K562 (cell line): Measurements from ENCODE around the gene PSORS1C2. TPM values are rescaled to one million over a fixed set of nuclear protein-coding genes. Genes with fewer than 3 reads are reported as not detected.

Experiments
- ATAC-seq: fragments of 200-7000 bp; cut with Tn5 transposase; 3 replicates; pipeline ENCODE4 v1.9.1; 2020; ENCODE audit warnings: moderate library complexity
- Bru-seq: library from RNA; stranded (reverse); fragments of 400-500 nt; gene quantifications from one replicate; lab custom pipeline; 2021; lab: Mats Ljungman, UMichigan
- BruChase-seq, 2 experiments: library from RNA; stranded (reverse); fragments of 400-500 nt; gene quantifications; one replicate each; lab custom pipeline; 2021; lab: Mats Ljungman, UMichigan
- BruUV-seq: library from RNA; stranded (reverse); fragments of 400-500 nt; replicated peaks from 2 replicates; lab custom pipeline; 2021; lab: Mats Ljungman, UMichigan
- CTCF ChIA-PET: fragments of 300-600 bp; formaldehyde crosslinking; extraction: SDS; loops from one replicate; lab custom pipeline; 2021; ENCODE audit warnings: low intra/inter-chr PET ratio; lab: Yijun Ruan, JAX
- POLR2A ChIA-PET: fragments of 300-600, 350-650 bp; sonication (Branson Sonifier 250); formaldehyde crosslinking; extraction: SDS; loops from one replicate; lab custom pipeline; 2021; ENCODE audit warnings: antibody characterized with exemption, inconsistent platforms; lab: Yijun Ruan, JAX
- DNase-seq, 4 experiments: peaks; one replicate each; pipeline versions ENCODE4 v3.0.0 to v3.0.0-alpha.2; 2011 to 2018; ENCODE audit warnings: low spot score in 3 of 4, mixed read lengths in 3 of 4; ENCODE audit errors: extremely low read depth in 1 of 4
- FAIRE-seq: peaks from 2 replicates; lab custom pipeline; 2011; peaks lifted over from hg19 to GRCh38; lab: Jason Lieb, UNC
- H2AFZ ChIP-seq: 2 replicates; pipeline ENCODE4 v1.6.0; 2011; ENCODE audit warnings: low read depth, low read length, control low read depth, inconsistent platforms
- H3K27ac ChIP-seq: fragments of 200-600 bp; 3 replicates; pipeline ENCODE4 v1.8.0; 2011; ENCODE audit warnings: low read depth, mild to moderate bottlenecking, control low read depth, inconsistent platforms, low read length, moderate library complexity, mixed read lengths; ENCODE audit errors: extremely low read depth
- H3K27me3 ChIP-seq, 2 experiments: fragments of 300-600 bp in 1 of 2; 2 replicates in 1 of 2; 3 replicates in 1 of 2; pipeline versions ENCODE4 v1.6.0 to v1.8.0; 2011; ENCODE audit warnings: inconsistent platforms in 2 of 2, low read length in 2 of 2, mild to moderate bottlenecking in 1 of 2, mixed read lengths in 1 of 2, moderate library complexity in 1 of 2; ENCODE audit not compliant: control insufficient read depth in 2 of 2, insufficient read depth in 2 of 2
- H3K36me3 ChIP-seq: fragments of 300-600 bp; 3 replicates; pipeline ENCODE4 v1.8.0; 2011; ENCODE audit warnings: mild to moderate bottlenecking, low read length, inconsistent platforms; ENCODE audit not compliant: control insufficient read depth, insufficient read depth
- H3K4me1 ChIP-seq, 2 experiments: fragments of 200-600 bp in 1 of 2; replicated peaks in 1 of 2; 2 replicates in 1 of 2; 3 replicates in 1 of 2; pipeline versions ENCODE4 v1.5.1 to v1.8.0; 2011; ENCODE audit warnings: inconsistent platforms in 2 of 2, low read length in 2 of 2, mild to moderate bottlenecking in 1 of 2, mixed read lengths in 1 of 2, moderate library complexity in 1 of 2; ENCODE audit not compliant: control insufficient read depth in 2 of 2, insufficient read depth in 2 of 2
- H3K4me2 ChIP-seq: 2 replicates; pipeline ENCODE4 v1.6.1; 2011; ENCODE audit warnings: low read length, control low read depth, inconsistent platforms, mixed read lengths; ENCODE audit not compliant: insufficient read depth
- H3K4me3 ChIP-seq: fragments of 200-600 bp; sonication (generic), shearing (Covaris generic); 2 replicates; pipeline ENCODE4 v1.5.1; 2016; ENCODE audit warnings: control low read depth, inconsistent platforms
- H3K79me2 ChIP-seq: fragments of 200-600 bp; 3 replicates; pipeline ENCODE4 v1.8.0; 2011; ENCODE audit warnings: low read length, inconsistent platforms; ENCODE audit not compliant: control insufficient read depth, insufficient read depth
- H3K9ac ChIP-seq, 2 experiments: 2 replicates each; pipeline versions ENCODE4 v1.6.0 to v1.6.1; 2011; ENCODE audit warnings: low read depth in 2 of 2, low read length in 2 of 2, control low read depth in 1 of 2, inconsistent platforms in 1 of 2, mild to moderate bottlenecking in 1 of 2, mixed read lengths in 1 of 2; ENCODE audit not compliant: insufficient read depth in 1 of 2
- H3K9me1 ChIP-seq: one replicate; pipeline ENCODE4 v1.6.0; 2011; ENCODE audit warnings: inconsistent platforms, mild to moderate bottlenecking, low read length, moderate library complexity; ENCODE audit not compliant: control insufficient read depth, insufficient read depth
- H3K9me3 ChIP-seq: replicated peaks from 2 replicates; pipeline ENCODE4 v1.5.1; 2011; ENCODE audit warnings: low read depth, low read length, inconsistent platforms; ENCODE audit not compliant: control insufficient read depth, insufficient read depth
- H4K20me1 ChIP-seq: replicated peaks from 2 replicates; pipeline ENCODE4 v1.6.1; 2011; ENCODE audit warnings: low read length, inconsistent platforms, mixed read lengths; ENCODE audit not compliant: control insufficient read depth, insufficient read depth
- CBFA2T2 ChIP-seq: fragments of 450-650 bp; conservative IDR thresholded peaks from 2 replicates; pipeline ENCODE4 v1.6.1; 2017; ENCODE audit warnings: mild to moderate bottlenecking
- HDAC3 ChIP-seq: fragments of 450-650 bp; IDR thresholded peaks from 2 replicates; pipeline ENCODE4 v1.6.1; 2018; ENCODE audit warnings: borderline replicate concordance, mild to moderate bottlenecking, moderate library complexity; ENCODE audit not compliant: partially characterized antibody
- HNRNPL ChIP-seq: fragments of 200-400 bp; formaldehyde crosslinking; IDR thresholded peaks from 2 replicates; pipeline ENCODE4 v1.6.1; 2017; ENCODE audit warnings: low read depth, mild to moderate bottlenecking, low read length
- MTF1 ChIP-seq: fragments of 250-450 bp; sonication (Bioruptor Pico); IDR thresholded peaks from 2 replicates; pipeline ENCODE4 v1.9.0; 2021; ENCODE audit warnings: moderate library complexity, mild to moderate bottlenecking, inconsistent platforms, borderline replicate concordance
- NCOA1 ChIP-seq: fragments of 450-650 bp; IDR thresholded peaks from 2 replicates; pipeline ENCODE4 v1.6.1; 2016; ENCODE audit warnings: low read depth
- NKRF ChIP-seq: fragments of 450-650 bp; IDR thresholded peaks from 2 replicates; pipeline ENCODE4 v1.6.1; 2016; ENCODE audit warnings: borderline replicate concordance
- SMAD3 ChIP-seq: fragments of 450-650 bp; formaldehyde crosslinking; conservative IDR thresholded peaks from 2 replicates; pipeline ENCODE4 v1.4.0; 2020; ENCODE audit warnings: mild to moderate bottlenecking
- STAT5A ChIP-seq: IDR thresholded peaks from 2 replicates; pipeline ENCODE4 v1.6.1; 2012; ENCODE audit warnings: low read length, inconsistent platforms, borderline replicate concordance
- TAF7 ChIP-seq: fragments of 450-650 bp; IDR thresholded peaks from 2 replicates; pipeline ENCODE4 v1.6.1; 2016; ENCODE audit warnings: missing genetic modification characterization, missing compliant biosample characterization
- ZNF699 ChIP-seq: fragments of 250-450 bp; sonication (Bioruptor Pico); IDR thresholded peaks from 2 replicates; pipeline ENCODE4 v1.8.0; 2021; ENCODE audit warnings: mild to moderate bottlenecking, moderate library complexity; ENCODE audit not compliant: insufficient replicate concordance
- ZNF717 ChIP-seq: fragments of 250-450 bp; sonication (Bioruptor Pico); IDR thresholded peaks from 2 replicates; pipeline ENCODE4 v1.5.0; 2021
- ZNF778 ChIP-seq: fragments of 450-650 bp; formaldehyde crosslinking; IDR thresholded peaks from 2 replicates; pipeline ENCODE4 v1.4.0; 2020; ENCODE audit warnings: mild to moderate bottlenecking, moderate library complexity
- WGBS: fragments of 100-300 bp; shearing (Covaris generic); methylation state at CpG from one replicate; pipeline ENCODE4 v1.1.6; 2016; ENCODE audit warnings: low coverage, mixed read lengths; ENCODE audit not compliant: insufficient coverage; ENCODE audit errors: missing lambda C conversion rate; 5-methylcytosine and 5-hydroxymethylcytosine counted together
- in situ Hi-C: fragments of 300-500 bp; cut with MboI; formaldehyde crosslinking; loops from 4 replicates; pipeline ENCODE4 v1.15.0; 2018; ENCODE audit warnings: inconsistent platforms, mixed read lengths
- intact Hi-C: fragments of 100-400 bp; cut with micrococcal nuclease; formaldehyde crosslinking; loops from 2 replicates; pipeline ENCODE4 v1.14.2; 2022
- long read RNA-seq, 3 experiments: library from polyadenylated mRNA in 2 of 3; library from RNA in 1 of 3; unstranded in 2 of 3; stranded (forward) in 1 of 3; transcript quantifications; one replicate each; pipeline ENCODE4 v2.0.0, GENCODE V29; 2019 to 2022
- polyA minus RNA-seq, 3 experiments: library from RNA; depleted of rRNA, polyadenylated mRNA; stranded (reverse); fragments of >200 nt; gene quantifications; 2 replicates each; pipeline ENCODE4 v1.2.3, GENCODE V29; 2011
- polyA plus RNA-seq, 8 experiments: library from polyadenylated mRNA; depleted of rRNA in 4 of 8; stranded (reverse) in 5 of 8; unstranded in 3 of 8; fragments of >200 nt; fragmentation: Nextera tagmentation in 2 of 8; fragmentation: Illumina TruSeq in 1 of 8; extraction: Ambion mirVana in 2 of 8; extraction: Trizol in 1 of 8; gene quantifications; 2 replicates each; pipeline versions ENCODE4 v1.2.1 to v1.2.3, GENCODE V29; 2011 to 2014; ENCODE audit warnings: inconsistent platforms in 1 of 8, missing spikeins in 1 of 8
- total RNA-seq, 7 experiments: library from RNA; depleted of rRNA in 6 of 7; stranded (reverse); fragments of >200 nt in 6 of 7; fragmentation: Illumina TruSeq in 2 of 7; extraction: Trizol in 2 of 7; gene quantifications; 2 replicates each; pipeline versions ENCODE4 v1.2.1 to v1.2.3, GENCODE V29; 2011 to 2021; ENCODE audit warnings: low replicate concordance in 1 of 7

The PSORS1C2 gene
- total RNA-seq (2011; cell fraction: chromatin; rRNA removed; ENCODE audit: low replicate concordance), result not detected in 2 replicates
- not detected in 2 replicates for total RNA-seq (2011; cell fraction: nucleolus; rRNA removed)
- not detected in 2 replicates for total RNA-seq (2011; cell fraction: nucleoplasm; rRNA removed)
- total RNA-seq (2014; rRNA removed) (not detected in 2 replicates), total RNA-seq (2014; rRNA removed; fragmentation: Illumina TruSeq; extraction: Trizol) (not detected in 2 replicates), total RNA-seq (2015; rRNA removed; fragmentation: Illumina TruSeq; extraction: Trizol) (not detected in 2 replicates), total RNA-seq (2021) (not detected in 2 replicates), polyA plus RNA-seq (2011; rRNA removed) (not detected in 2 replicates), polyA plus RNA-seq (2014; fragmentation: Illumina TruSeq; extraction: Trizol) (not detected in 2 replicates), polyA plus RNA-seq (2014; fragmentation: Nextera tagmentation; extraction: Ambion mirVana) (not detected), polyA plus RNA-seq (2014; rRNA removed) (not detected in 2 replicates), polyA minus RNA-seq (2011; rRNA and poly(A)+ RNA removed) (not detected in 2 replicates), Bru-seq, nascent RNA (not detected), BruChase-seq, experiment 1, labeled RNA remaining after a 2-hour chase (not detected), BruChase-seq, experiment 2, labeled RNA remaining after a 6-hour chase (not detected)
- polyA plus RNA-seq (2011; cell fraction: cytosol; rRNA removed), result not detected in 2 replicates
- polyA plus RNA-seq (2011; cell fraction: nucleus; rRNA removed), result not detected in 2 replicates
- 0.07 TPM in 1 of 2 replicates, not detected in the other for polyA plus RNA-seq (2012)
- not detected in 2 replicates for polyA minus RNA-seq (2011; cell fraction: cytosol; rRNA and poly(A)+ RNA removed)
- not detected in 2 replicates for polyA minus RNA-seq (2011; cell fraction: nucleus; rRNA and poly(A)+ RNA removed)
- long read RNA-seq, experiment 1, result 0 reads
- long read RNA-seq, experiment 2, result 0 reads
- long read RNA-seq, experiment 3, result 0 reads

- no peak for FAIRE-seq
- H3K9me1 ChIP-seq, result no peaks in the 10 kb centered on the region
- no peak for ATAC-seq
- intact Hi-C loops (no loop called here), in situ Hi-C loops (loop anchor here (5.0 kb wide), 2 partner anchors 53 to 228 kb away; no protein-coding TSS in a partner anchor)
- no peaks in the 10 kb centered on the region for H3K9me3 ChIP-seq
- DNase-seq, result no peak
- CTCF ChIA-PET, result interaction anchor here (3.5 kb wide), 1 partner anchor 53 kb away, joined by 77 read pairs; no protein-coding TSS in a partner anchor
- peaks cover 16% of the 10 kb centered on the region; the same call in 2 of the 3 replicates for H3K36me3 ChIP-seq
- no peaks in the 10 kb centered on the region for H3K79me2 ChIP-seq
- POLR2A ChIA-PET, result interaction anchor here (0.6 to 1.4 kb wide), 3 partner anchors 33 to 422 kb away, joined by 3 to 5 read pairs (median 3); partner anchors contain the start of gene MDC1
- no TSS peak for BruUV-seq
- no peak for TF ChIP-seq ZNF717 (CRISPR knock-in tag)
- TF ChIP-seq STAT5A, result no peak
- TF ChIP-seq MTF1 (CRISPR knock-in tag), result no peak
- TF ChIP-seq CBFA2T2, result no peak
- no peak for TF ChIP-seq SMAD3 (CRISPR knock-in tag)
- no peak for TF ChIP-seq ZNF699
- TF ChIP-seq NCOA1, result no peak
- no peak for TF ChIP-seq NKRF
- no peak for TF ChIP-seq TAF7 (tag)
- no peak for TF ChIP-seq ZNF778
- TF ChIP-seq HDAC3, result no peak
- no peak for TF ChIP-seq HNRNPL
- 0 out of 2 replicates have a peak within 1 kb of the TSS, but pooled peaks have one; percentile 1 for H3K4me3 ChIP-seq
- 20% methylated on average over 4 of the region's 4 CpGs for WGBS
- peak within 1 kb of the TSS; percentile 79 for H2AFZ ChIP-seq
- H3K4me2 ChIP-seq, result no peak within 1 kb of the TSS
- no peaks in the 10 kb centered on the region; the same call in 1 of the 2 replicates for H4K20me1 ChIP-seq
- H3K27me3 ChIP-seq, result peaks cover 3 to 18% of the 10 kb centered on the region in 2 experiments; a peak in 4 of 5 replicates
- no peak within 1 kb of the TSS for H3K27ac ChIP-seq
- H3K4me1 ChIP-seq, result peaks cover 3 to 13% of the 10 kb centered on the region in 2 experiments; a peak in 4 of 5 replicates
- peak within 1 kb of the TSS in 1 of 2 experiments; percentile 80; a peak in 1 of 4 replicates for H3K9ac ChIP-seq
Measured at GRCh38 chr6:31138982-31139381, at the start of gene PSORS1C2. Gene PSORS1C2 (minus strand): TSS chr6:31139066. CDS start chr6:31139026, 40 bp downstream.
